Measurements from ENCODE around the gene RASGRP3.

Gene RASGRP3

DNA sequence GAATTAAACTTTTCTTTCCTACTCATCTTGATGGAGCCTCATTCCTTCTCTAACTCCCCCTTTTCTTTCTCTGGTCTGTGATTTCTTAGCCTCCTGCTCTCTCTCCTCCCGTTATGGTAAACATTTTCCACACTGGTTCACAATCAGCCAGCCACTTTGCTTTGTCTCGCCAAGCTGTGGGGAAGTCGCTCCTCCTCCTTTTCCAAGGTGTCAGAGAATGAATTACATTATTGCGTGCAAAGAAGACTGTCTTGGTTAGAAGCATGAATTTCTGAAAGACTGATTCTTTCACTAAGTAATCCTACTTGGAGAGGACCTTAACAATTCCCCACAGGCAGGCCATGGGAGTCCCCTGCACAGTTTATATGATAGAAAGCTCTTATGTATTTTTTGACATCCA is 46.1 kb downstream of the RASGRP3 start:
- no peak for DNase-seq (ENCODE audit: low read depth, low spot score)

DNA sequence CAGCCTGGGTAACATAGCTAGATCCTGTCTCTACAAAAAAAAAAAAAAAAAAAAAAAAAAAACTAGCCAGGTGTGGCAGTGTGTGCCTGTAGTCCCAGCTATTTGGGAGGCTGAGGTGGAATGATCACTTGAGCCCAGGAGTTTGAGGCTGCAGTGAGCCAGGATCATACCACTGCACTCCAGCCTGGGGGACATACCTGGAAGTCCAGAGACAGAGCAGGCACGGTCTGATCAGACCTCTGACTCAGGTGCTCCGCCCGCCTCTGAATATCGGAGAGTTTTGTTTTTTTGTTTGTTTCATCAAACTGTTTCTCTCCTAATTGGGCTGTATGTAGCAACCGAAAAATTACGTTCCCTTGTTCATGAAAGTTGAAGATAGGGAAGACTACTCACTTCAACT is 49.2 kb downstream of the RASGRP3 start:
- no peak for DNase-seq (ENCODE audit: low read depth, low spot score)

DNA sequence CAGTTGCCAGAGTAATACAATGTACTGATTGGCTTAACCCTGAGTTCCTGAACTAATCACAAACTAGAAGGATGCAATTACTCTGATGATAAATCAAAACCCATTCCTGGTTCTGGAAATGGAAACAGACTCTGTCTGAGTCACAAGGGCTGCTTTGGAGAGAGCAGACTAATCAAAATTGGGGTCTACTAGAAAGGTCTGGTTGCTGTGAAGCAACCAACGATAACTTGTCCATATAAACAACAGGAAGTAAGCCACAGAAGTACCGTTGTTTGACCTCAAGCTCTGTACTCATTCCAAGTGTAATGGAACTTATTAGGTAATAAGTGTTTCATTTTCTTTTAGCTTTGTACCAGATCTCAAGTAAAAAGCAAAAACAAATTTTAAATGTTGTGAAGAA is 49.7 kb downstream of the RASGRP3 start:
- no peak for DNase-seq (ENCODE audit: low read depth, low spot score)

- no peak for DNase-seq (ENCODE audit: low read depth, low spot score)
Observed at GRCh38 chr2:33526921-33527320, 50.5 kb downstream of the RASGRP3 start.

DNA sequence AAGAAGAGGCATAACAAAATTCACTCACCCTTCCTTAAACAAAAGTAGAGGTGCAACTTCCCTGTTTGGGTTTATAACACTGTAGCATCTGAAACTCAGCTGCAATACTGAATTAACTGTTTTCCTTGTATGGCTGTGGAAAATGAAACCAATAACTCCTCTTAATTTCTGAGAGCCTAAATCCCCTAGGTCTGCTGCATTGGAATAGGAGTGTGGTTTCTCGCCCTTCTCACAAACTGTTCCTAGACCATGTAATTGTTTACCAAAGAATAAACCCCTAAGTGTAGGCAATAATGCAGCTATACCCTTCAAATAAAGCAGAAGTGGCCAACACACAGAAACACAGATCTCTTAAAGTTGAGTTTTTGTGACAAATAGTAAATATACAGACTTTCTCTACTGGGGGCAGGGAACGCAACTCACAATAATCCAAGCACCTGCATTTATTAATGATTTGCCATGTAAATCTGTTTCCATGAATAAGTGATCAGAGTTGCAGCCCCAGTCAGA is 52.0 kb downstream of the RASGRP3 start:
- no peak for DNase-seq (ENCODE audit: low read depth, low spot score)

- DNase-seq (ENCODE audit: low read depth, low spot score): no peak
Observed at GRCh38 chr2:33529771-33530481, 53.5 kb downstream of the RASGRP3 start.

GRCh38 chr2:33530690-33531548 is 54.5 kb downstream of the RASGRP3 start:
- no peak for DNase-seq (ENCODE audit: low read depth, low spot score)

DNA sequence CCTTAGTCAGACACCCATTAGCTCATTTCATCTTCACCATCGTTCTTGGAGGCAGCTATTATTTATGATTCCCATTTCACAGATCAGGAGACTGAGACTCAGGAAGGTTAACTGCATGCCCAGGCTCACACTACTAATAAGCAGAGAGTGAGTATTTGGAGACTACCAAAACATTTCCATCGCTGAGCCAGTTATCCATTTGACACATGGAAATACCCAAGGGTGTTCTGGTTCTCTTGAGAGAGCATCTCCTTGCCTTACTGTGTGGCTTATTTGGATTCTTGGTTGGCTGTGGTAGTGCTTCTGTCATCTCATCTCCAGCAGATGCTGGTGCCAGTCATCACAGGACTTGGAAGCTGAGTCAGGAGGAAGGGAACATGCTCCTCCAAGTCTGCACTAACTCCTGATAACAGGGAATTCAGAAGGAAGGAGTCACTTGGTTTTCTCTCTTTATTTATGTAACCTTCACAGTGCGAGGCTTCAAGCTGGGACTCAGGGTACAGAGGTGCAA is 55.2 kb downstream of the RASGRP3 start:
- no peak for DNase-seq (ENCODE audit: low read depth, low spot score)

GRCh38 chr2:33532146-33532545 is 55.7 kb downstream of the RASGRP3 start:
- no peak for DNase-seq (ENCODE audit: low read depth, low spot score)

DNA sequence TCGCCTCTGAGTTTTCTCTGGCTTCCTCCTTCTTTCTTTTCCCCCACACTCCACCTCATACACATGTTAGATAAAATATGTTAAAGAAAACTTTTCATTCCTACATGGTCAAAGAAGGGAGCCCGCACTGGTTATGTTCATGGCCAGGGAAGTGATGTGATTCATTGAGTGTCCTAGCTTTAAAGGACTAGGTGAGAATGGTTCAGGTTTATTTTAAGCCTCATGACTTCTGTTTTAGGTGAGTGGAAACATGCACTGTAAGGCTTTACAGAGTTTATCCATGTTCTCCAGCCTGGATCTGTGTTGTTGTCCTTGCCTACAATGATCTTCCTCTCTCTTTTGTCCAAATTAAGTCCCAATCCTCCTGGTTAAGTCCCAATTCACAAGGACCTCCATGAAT is 56.5 kb downstream of the RASGRP3 start:
- no peak for DNase-seq (ENCODE audit: low read depth, low spot score)

DNA sequence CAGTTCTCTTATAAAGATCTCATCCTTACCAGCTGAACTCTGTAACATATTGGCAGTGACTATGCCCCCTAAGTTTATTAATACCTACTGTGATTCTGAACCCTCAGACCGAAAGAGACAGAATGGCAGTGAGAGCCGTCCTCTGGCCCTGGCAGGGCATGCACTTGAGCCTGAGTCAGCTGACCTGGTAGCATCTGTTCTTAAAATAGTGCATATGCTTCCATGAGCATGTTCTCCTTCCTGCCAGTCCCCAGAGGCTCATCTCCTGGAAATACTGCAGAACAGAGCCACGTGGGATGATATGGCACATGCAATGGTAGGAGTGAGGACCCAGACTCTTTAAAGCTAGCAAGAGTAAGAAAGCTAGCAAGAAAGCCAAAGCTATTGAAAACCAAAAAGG is 59.0 kb downstream of the RASGRP3 start:
- DNase-seq (ENCODE audit: low read depth, low spot score): no peak

GRCh38 chr2:33541243-33541642 is 64.8 kb downstream of the RASGRP3 start:
- DNase-seq (ENCODE audit: low read depth, low spot score): no peak

GRCh38 chr2:33550206-33550605 is 73.8 kb downstream of the RASGRP3 start:
- no peak for DNase-seq (ENCODE audit: low read depth, low spot score)

GRCh38 chr2:33552758-33553461 is 76.5 kb downstream of the RASGRP3 start:
- no peak for DNase-seq (ENCODE audit: low read depth, low spot score)

DNA sequence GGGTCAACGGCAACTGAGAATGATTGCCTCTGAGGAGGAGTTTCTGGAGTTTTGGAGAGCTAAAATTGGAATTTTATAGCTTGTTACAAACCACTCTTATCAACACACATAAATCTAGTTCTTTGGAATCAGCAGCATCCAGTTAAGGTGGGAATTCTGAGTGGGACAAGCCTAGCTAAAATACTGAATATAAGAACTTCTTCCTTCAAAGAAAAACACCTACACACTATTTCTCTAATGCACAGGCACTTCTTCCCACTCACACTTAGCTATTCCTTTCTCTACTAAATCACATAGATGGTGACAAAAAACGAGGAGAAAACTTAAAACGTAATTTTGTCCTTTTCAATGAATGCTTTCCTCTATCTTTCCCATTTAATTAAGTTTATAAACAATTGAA is 79.2 kb downstream of the RASGRP3 start:
- DNase-seq (ENCODE audit: low read depth, low spot score): no peak

DNA sequence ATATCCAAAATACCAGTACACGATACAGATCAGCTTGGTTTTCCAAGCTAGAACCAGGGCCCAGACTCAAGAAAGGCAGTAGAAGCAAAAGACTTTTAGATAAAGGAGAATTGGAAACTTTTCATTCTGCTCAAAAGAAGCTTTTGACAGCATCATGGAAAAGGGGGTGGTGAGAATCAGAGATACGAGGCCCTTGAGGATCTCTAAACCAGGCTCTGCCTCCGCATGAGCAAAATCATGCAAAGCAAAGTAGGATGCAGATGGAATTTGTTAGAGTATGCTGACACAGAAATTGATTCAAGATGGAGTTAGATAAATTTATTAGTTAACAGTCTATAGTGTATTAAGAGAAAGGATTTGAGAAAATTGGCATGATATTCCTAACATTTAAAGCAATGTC is 82.9 kb downstream of the RASGRP3 start:
- DNase-seq (ENCODE audit: low read depth, low spot score): no peak

GRCh38 chr2:33560017-33560416 is 83.6 kb downstream of the RASGRP3 start:
- no peak for DNase-seq (ENCODE audit: low read depth, low spot score)

- no peak for DNase-seq (ENCODE audit: low read depth, low spot score)
Observed at GRCh38 chr2:33561872-33562271, 85.4 kb downstream of the RASGRP3 start.

GRCh38 chr2:33570681-33571080 is 94.2 kb downstream of the RASGRP3 start:
- DNase-seq (ENCODE audit: low read depth, low spot score): no peak

DNA sequence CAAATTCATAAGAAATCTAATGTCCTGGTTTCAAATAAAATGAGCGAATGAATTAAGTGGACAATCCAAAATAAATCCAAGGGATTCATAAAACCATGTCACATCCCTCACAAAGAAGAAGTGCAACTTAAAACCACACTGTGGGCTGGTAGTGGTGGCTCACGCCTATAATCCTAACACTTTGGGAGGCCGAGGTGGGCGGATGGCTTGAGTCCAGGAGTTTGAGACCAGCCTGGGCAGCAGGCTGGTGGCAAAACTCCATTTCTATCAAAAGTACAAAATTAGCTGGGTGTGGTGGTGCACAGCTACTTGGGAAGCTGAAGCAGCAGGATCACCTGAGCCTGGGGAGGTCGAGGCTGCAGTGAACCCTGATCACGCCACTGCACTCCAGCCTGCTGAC is 97.2 kb downstream of the RASGRP3 start:
- no peak for DNase-seq (ENCODE audit: low read depth, low spot score)

GRCh38 chr2:33577084-33577483 is 100.6 kb downstream of the RASGRP3 start:
- no peak for DNase-seq (ENCODE audit: low read depth, low spot score)

DNA sequence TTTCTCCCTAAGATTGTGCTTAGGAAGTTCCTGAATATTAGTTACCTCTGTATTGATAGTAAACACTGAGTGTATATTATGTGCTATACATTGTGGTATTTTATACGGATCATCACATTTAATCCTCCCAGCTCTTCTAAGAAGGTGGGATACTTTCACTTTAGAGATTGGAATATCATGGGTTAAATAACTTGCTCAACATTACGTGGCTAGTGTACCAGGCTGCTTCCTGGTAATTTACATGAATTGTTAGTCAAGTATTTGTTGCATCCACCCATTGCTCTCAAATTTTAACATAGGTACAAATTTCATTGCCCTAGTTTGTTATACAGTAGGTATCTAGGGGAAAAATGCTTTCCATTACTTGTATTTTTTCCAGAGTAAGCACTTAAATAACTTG is 101.2 kb downstream of the RASGRP3 start:
- DNase-seq (ENCODE audit: low read depth, low spot score): no peak

All from iPS DF 19.7 (cell line).